ENCODE data around the gene CEP170B.

DNA sequence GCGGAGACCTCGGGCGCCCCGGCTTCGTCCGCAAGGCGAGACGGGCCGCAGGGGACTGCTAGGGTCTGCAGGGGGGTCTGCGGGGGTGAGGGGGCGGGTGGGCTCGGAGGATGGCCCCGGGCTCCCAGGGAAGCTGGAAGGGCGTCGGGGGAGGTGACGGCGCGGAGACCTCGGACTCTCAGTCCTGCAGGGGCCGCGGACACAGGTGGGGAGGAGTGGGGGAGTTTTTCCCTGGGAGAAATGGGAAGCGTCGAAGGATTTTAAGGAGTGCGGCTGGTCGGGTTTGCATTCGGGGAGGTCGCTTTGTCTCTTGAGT lies 38.2 kb upstream of the CEP170B start:
- TF ChIP-seq, protein P1, sequence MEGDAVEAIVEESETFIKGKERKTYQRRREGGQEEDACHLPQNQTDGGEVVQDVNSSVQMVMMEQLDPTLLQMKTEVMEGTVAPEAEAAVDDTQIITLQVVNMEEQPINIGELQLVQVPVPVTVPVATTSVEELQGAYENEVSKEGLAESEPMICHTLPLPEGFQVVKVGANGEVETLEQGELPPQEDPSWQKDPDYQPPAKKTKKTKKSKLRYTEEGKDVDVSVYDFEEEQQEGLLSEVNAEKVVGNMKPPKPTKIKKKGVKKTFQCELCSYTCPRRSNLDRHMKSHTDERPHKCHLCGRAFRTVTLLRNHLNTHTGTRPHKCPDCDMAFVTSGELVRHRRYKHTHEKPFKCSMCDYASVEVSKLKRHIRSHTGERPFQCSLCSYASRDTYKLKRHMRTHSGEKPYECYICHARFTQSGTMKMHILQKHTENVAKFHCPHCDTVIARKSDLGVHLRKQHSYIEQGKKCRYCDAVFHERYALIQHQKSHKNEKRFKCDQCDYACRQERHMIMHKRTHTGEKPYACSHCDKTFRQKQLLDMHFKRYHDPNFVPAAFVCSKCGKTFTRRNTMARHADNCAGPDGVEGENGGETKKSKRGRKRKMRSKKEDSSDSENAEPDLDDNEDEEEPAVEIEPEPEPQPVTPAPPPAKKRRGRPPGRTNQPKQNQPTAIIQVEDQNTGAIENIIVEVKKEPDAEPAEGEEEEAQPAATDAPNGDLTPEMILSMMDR (conservative IDR thresholded peaks at IDR 0.05 in 1 of 2, IDR thresholded peaks at IDR 0.05 in 1 of 2; ENCODE audit: extremely low read depth in 1 of 2, insufficient read depth in 1 of 2, low read depth in 1 of 2, low read length in 2 of 2): no peak
- no peak for TF ChIP-seq EZH2 (IDR thresholded peaks at IDR 0.05; ENCODE audit: borderline replicate concordance, low read length)

Data from mammary epithelial cell (primary cell).